ENCODE data around the gene ADAMTS12.

ADAMTS12 gene

GRCh38 chr5:33513462-33514185, 378.2 kb downstream of the ADAMTS12 start:
- Mint-ChIP-seq H3K9me3 (peaks cover 53% of the 10 kb centered on the region), H3K36me3 (ENCODE audit: low read depth) (no peaks in the 10 kb centered on the region), H3K4me1 (ENCODE audit: low read depth) (no peaks in the 10 kb centered on the region), H3K27ac (no peak overlapping the region), H3K4me3 (no peak overlapping the region), H3K27me3 (peaks cover 2% of the 10 kb centered on the region)
- intact Hi-C loops (cut with micrococcal nuclease) = no loop called here

DNA sequence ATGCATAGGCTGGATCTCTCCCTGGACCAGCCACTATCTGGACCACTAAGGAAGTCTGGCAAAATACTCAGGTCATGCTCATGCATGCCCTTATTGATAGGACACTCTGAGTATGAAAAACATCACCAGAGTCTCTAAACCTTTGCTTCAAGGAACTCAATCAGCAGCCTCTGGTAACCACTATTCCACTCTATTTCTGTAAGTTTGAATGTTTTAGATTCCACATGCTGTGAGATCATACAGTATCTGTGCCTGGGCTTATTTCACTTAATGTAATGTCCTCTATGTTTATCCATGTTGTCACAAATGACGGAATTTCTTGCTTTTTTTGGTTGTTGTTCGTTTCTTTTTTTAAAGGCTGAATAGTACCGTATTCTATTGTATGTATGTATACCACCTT, 382.8 kb downstream of the ADAMTS12 start:
- intact Hi-C loops (cut with micrococcal nuclease) = no loop called here
- H3K36me3 Mint-ChIP-seq (ENCODE audit: low read depth) = no peaks in the 10 kb centered on the region
- H3K27ac Mint-ChIP-seq = no peak overlapping the region
- peaks cover 16% of the 10 kb centered on the region for H3K9me3 Mint-ChIP-seq
- no peak overlapping the region for H3K4me3 Mint-ChIP-seq
- no peaks in the 10 kb centered on the region for H3K4me1 Mint-ChIP-seq (ENCODE audit: low read depth)
- peaks cover 3% of the 10 kb centered on the region for H3K27me3 Mint-ChIP-seq

GRCh38 chr5:33507426-33507825, 384.4 kb downstream of the ADAMTS12 start:
- Mint-ChIP-seq H3K4me1 (ENCODE audit: low read depth) (no peaks in the 10 kb centered on the region), H3K4me3 (no peak overlapping the region), H3K27ac (no peak overlapping the region), H3K27me3 (peaks cover 3% of the 10 kb centered on the region), H3K9me3 (peaks cover 8% of the 10 kb centered on the region), H3K36me3 (ENCODE audit: low read depth) (no peaks in the 10 kb centered on the region)
- intact Hi-C loops (cut with micrococcal nuclease) = no loop called here

- Mint-ChIP-seq H3K9me3 (no peaks in the 10 kb centered on the region), H3K4me1 (ENCODE audit: low read depth) (no peaks in the 10 kb centered on the region), H3K4me3 (no peak overlapping the region), H3K27me3 (peaks cover 3% of the 10 kb centered on the region), H3K27ac (no peak overlapping the region), H3K36me3 (ENCODE audit: low read depth) (no peaks in the 10 kb centered on the region)
- intact Hi-C loops (cut with micrococcal nuclease) = no loop called here
Observed at GRCh38 chr5:33504570-33504969, 387.2 kb downstream of the ADAMTS12 start.

DNA sequence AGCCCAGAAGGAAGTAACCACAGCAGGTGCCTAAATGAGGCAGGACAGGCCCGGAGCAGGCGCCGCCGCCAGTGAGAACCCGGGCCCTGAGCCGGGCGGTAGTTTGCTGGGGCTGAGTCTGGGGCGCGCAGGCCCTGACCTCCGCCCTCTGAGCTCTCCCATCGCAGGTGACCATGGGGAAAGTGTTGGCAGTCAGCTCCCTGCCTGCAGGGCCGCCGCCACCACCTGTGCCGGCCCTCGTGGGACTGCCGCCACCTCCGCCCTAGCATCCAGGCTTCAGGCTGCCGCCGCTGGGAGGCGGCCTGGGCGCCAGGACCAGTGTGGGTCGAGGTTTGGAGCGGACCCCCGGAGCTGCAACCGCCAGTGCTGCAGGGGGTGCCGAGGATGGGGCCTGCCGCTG, 389.9 kb downstream of the ADAMTS12 start:
- no peaks in the 10 kb centered on the region for H3K36me3 Mint-ChIP-seq (ENCODE audit: low read depth)
- no peaks in the 10 kb centered on the region for H3K9me3 Mint-ChIP-seq
- H3K27me3 Mint-ChIP-seq = peaks cover 2% of the 10 kb centered on the region
- no peak overlapping the region for H3K27ac Mint-ChIP-seq
- intact Hi-C loops (cut with micrococcal nuclease) = no loop called here
- H3K4me1 Mint-ChIP-seq (ENCODE audit: low read depth) = no peaks in the 10 kb centered on the region
- no peak overlapping the region for H3K4me3 Mint-ChIP-seq

DNA sequence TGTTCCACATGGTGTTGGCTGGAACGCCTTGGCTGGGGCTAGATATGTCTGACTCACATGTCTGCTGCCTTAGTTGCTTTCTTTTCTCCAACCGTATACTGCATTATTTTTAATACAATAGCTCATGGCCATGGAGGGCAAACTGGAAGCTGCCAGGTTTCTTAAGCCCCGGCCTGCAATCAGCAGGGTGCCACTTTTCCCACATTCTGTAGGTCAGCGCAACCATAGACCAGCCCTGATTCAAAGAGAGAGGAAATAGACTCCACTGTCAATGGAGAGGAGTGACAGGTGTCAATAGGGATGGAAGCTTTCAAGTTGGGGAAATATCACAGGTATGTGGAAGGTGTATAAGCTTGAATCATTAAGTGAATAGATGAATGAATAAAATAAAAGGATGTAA, 390.5 kb downstream of the ADAMTS12 start:
- no peaks in the 10 kb centered on the region for H3K36me3 Mint-ChIP-seq (ENCODE audit: low read depth)
- no peaks in the 10 kb centered on the region for H3K4me1 Mint-ChIP-seq (ENCODE audit: low read depth)
- no peaks in the 10 kb centered on the region for H3K9me3 Mint-ChIP-seq
- no peak overlapping the region for H3K27ac Mint-ChIP-seq
- H3K4me3 Mint-ChIP-seq = no peak overlapping the region
- intact Hi-C loops (cut with micrococcal nuclease) = no loop called here
- H3K27me3 Mint-ChIP-seq = peaks cover 2% of the 10 kb centered on the region

- H3K4me3 Mint-ChIP-seq = no peak overlapping the region
- H3K27ac Mint-ChIP-seq = no peak overlapping the region
- no peaks in the 10 kb centered on the region for H3K9me3 Mint-ChIP-seq
- no peaks in the 10 kb centered on the region for H3K36me3 Mint-ChIP-seq (ENCODE audit: low read depth)
- intact Hi-C loops (cut with micrococcal nuclease) = no loop called here
- no peaks in the 10 kb centered on the region for H3K27me3 Mint-ChIP-seq
- no peaks in the 10 kb centered on the region for H3K4me1 Mint-ChIP-seq (ENCODE audit: low read depth)
Observed at GRCh38 chr5:33494466-33494865, 397.3 kb downstream of the ADAMTS12 start.

DNA sequence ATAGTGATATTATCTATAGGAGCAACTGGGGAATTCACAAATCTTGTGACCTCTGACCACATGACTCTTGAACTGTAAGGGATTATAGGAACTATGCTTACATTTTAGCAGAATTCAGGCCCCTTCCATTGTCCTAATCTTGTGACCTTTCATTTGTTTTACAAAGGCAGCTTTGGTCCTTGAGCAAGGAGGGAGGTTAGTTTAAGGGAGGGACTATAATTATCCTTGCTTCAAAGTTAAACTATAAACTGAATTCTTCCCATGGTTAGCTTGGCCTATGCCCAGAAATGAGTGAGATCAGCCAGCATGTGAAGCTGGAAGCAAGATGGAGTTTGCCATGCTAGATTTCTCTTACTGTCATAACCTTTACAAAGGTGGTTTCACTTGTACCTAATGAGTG, 399.8 kb downstream of the ADAMTS12 start:
- Mint-ChIP-seq H3K27ac (no peak overlapping the region), H3K9me3 (no peaks in the 10 kb centered on the region), H3K27me3 (no peaks in the 10 kb centered on the region), H3K4me1 (ENCODE audit: low read depth) (no peaks in the 10 kb centered on the region), H3K4me3 (no peak overlapping the region), H3K36me3 (ENCODE audit: low read depth) (no peaks in the 10 kb centered on the region)
- intact Hi-C loops (cut with micrococcal nuclease) = no loop called here

- H3K27me3 Mint-ChIP-seq = no peaks in the 10 kb centered on the region
- H3K4me3 Mint-ChIP-seq = no peak overlapping the region
- H3K36me3 Mint-ChIP-seq (ENCODE audit: low read depth) = no peaks in the 10 kb centered on the region
- no peaks in the 10 kb centered on the region for H3K9me3 Mint-ChIP-seq
- H3K4me1 Mint-ChIP-seq (ENCODE audit: low read depth) = no peaks in the 10 kb centered on the region
- H3K27ac Mint-ChIP-seq = no peak overlapping the region
- intact Hi-C loops (cut with micrococcal nuclease) = no loop called here
Observed at GRCh38 chr5:33490071-33490665, 401.6 kb downstream of the ADAMTS12 start.

- H3K36me3 Mint-ChIP-seq (ENCODE audit: low read depth) = no peaks in the 10 kb centered on the region
- no peaks in the 10 kb centered on the region for H3K27me3 Mint-ChIP-seq
- no peaks in the 10 kb centered on the region for H3K4me1 Mint-ChIP-seq (ENCODE audit: low read depth)
- intact Hi-C loops (cut with micrococcal nuclease) = no loop called here
- H3K4me3 Mint-ChIP-seq = no peak overlapping the region
- no peak overlapping the region for H3K27ac Mint-ChIP-seq
- H3K9me3 Mint-ChIP-seq = no peaks in the 10 kb centered on the region
Observed at GRCh38 chr5:33489481-33490067, 402.2 kb downstream of the ADAMTS12 start.

- Mint-ChIP-seq H3K27ac (no peak overlapping the region), H3K4me1 (ENCODE audit: low read depth) (no peaks in the 10 kb centered on the region), H3K4me3 (no peak overlapping the region), H3K36me3 (ENCODE audit: low read depth) (no peaks in the 10 kb centered on the region), H3K27me3 (no peaks in the 10 kb centered on the region), H3K9me3 (no peaks in the 10 kb centered on the region)
- intact Hi-C loops (cut with micrococcal nuclease) = no loop called here
Observed at GRCh38 chr5:33488558-33489355, 403.0 kb downstream of the ADAMTS12 start.

DNA sequence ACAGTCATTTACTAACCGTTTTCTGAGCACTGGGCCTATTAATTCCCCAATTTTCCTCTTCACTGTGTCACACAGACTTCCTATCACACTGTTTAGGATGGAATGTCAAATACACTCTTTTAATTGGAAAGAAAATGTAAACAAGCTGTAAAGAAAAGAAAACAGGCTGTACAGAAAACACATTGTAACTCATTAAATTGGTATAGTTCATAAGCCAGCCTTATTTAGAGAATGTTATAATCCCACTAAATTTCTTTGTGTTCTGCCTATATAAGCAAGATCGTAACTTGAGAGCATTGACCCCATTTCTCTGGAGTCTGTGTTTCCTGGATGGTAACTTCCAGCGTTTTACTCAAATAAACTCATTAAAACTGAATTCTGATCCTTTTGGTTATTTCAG, 404.6 kb downstream of the ADAMTS12 start:
- Mint-ChIP-seq H3K27ac (no peak overlapping the region), H3K4me1 (ENCODE audit: low read depth) (no peaks in the 10 kb centered on the region), H3K36me3 (ENCODE audit: low read depth) (no peaks in the 10 kb centered on the region), H3K9me3 (no peaks in the 10 kb centered on the region), H3K4me3 (no peak overlapping the region), H3K27me3 (no peaks in the 10 kb centered on the region)
- intact Hi-C loops (cut with micrococcal nuclease) = no loop called here

- no peak overlapping the region for H3K4me3 Mint-ChIP-seq
- intact Hi-C loops (cut with micrococcal nuclease) = no loop called here
Observed at GRCh38 chr5:33482335-33482734, 409.5 kb downstream of the ADAMTS12 start.

GRCh38 chr5:33480876-33481275, 410.9 kb downstream of the ADAMTS12 start:
- Mint-ChIP-seq H3K9me3 (peaks cover 8% of the 10 kb centered on the region), H3K36me3 (ENCODE audit: low read depth) (peaks cover 26% of the 10 kb centered on the region)
- intact Hi-C loops (cut with micrococcal nuclease) = no loop called here

More at GRCh38 chr5:33482335-33482734, 409.5 kb downstream of the ADAMTS12 start:
- Mint-ChIP-seq H3K27me3 (no peaks in the 10 kb centered on the region), H3K4me1 (ENCODE audit: low read depth) (no peaks in the 10 kb centered on the region), H3K9me3 (no peaks in the 10 kb centered on the region), H3K36me3 (ENCODE audit: low read depth) (peaks cover 12% of the 10 kb centered on the region), H3K27ac (no peak overlapping the region)

More at GRCh38 chr5:33480876-33481275, 410.9 kb downstream of the ADAMTS12 start:
- Mint-ChIP-seq H3K4me1 (ENCODE audit: low read depth) (no peaks in the 10 kb centered on the region), H3K27ac (no peak overlapping the region), H3K4me3 (no peak overlapping the region), H3K27me3 (no peaks in the 10 kb centered on the region)

All from dendritic cell treated with granulocyte-macrophage colony-stimulating factor and Interleukin-4, amounts not matched to agents 40 ng/mL and 50 ng/mL, for 4 days (primary cell).